GM18868 (cell line): ENCODE measurements around the gene CWC22.
A peak's percentile ranks its signal among the peaks of the same experiment; 100 is the strongest.
"Not testable (repeated sequence)": the region's sequence is repeated elsewhere in the genome, so short reads cannot be mapped to it uniquely, and the experiment has no call there.

Experiments used
- ATAC-seq: cut with Tn5 transposase; IDR thresholded peaks from one replicate; pipeline ENCODE4 v1.9.1; 2021; ENCODE audit warnings: mild to moderate bottlenecking, moderate library complexity; ENCODE audit not compliant: unreplicated experiment

The CWC22 gene

GRCh38 chr2:179952658-179953057 is 54.4 kb downstream of the CWC22 start:
- peak; percentile 83 for ATAC-seq

- peak; percentile 62 for ATAC-seq
Measured at GRCh38 chr2:179951680-179952079, 55.4 kb downstream of the CWC22 start.

GRCh38 chr2:179950391-179950790 is 56.7 kb downstream of the CWC22 start:
- ATAC-seq, result no peak

GRCh38 chr2:179949438-179949837 is 57.7 kb downstream of the CWC22 start:
- ATAC-seq, result no peak

GRCh38 chr2:179948058-179948457 is 59.0 kb downstream of the CWC22 start:
- no peak for ATAC-seq

- ATAC-seq, result no peak
Measured at GRCh38 chr2:179946810-179947615, 60.1 kb downstream of the CWC22 start.

GRCh38 chr2:179946346-179946745 is 60.8 kb downstream of the CWC22 start:
- no peak for ATAC-seq

GRCh38 chr2:179939259-179939658 is 67.8 kb downstream of the CWC22 start:
- ATAC-seq, result no peak

- no peak for ATAC-seq
Measured at GRCh38 chr2:179938026-179938425, 69.1 kb downstream of the CWC22 start.

GRCh38 chr2:179936654-179937053 is 70.4 kb downstream of the CWC22 start:
- ATAC-seq, result peak; percentile 61

- no peak for ATAC-seq
Measured at GRCh38 chr2:179936141-179936540, 71.0 kb downstream of the CWC22 start.

- no peak for ATAC-seq
Measured at GRCh38 chr2:179932786-179933185, 74.3 kb downstream of the CWC22 start.

GRCh38 chr2:179931502-179931901 is 75.6 kb downstream of the CWC22 start:
- no peak for ATAC-seq

GRCh38 chr2:179929997-179930396 is 77.1 kb downstream of the CWC22 start:
- not testable (repeated sequence) for ATAC-seq

- no peak for ATAC-seq
Measured at GRCh38 chr2:179927041-179927440, 80.1 kb downstream of the CWC22 start.

GRCh38 chr2:179925713-179926112 is 81.4 kb downstream of the CWC22 start:
- no peak for ATAC-seq

GRCh38 chr2:179917272-179917671 is 89.8 kb downstream of the CWC22 start:
- no peak for ATAC-seq

GRCh38 chr2:179915395-179915992 is 91.6 kb downstream of the CWC22 start:
- ATAC-seq, result no peak

GRCh38 chr2:179913809-179914208 is 93.3 kb downstream of the CWC22 start:
- ATAC-seq, result no peak

GRCh38 chr2:179911569-179911968 is 95.5 kb downstream of the CWC22 start:
- ATAC-seq, result no peak

- ATAC-seq, result no peak
Measured at GRCh38 chr2:179910735-179911113, 96.4 kb downstream of the CWC22 start.
